Prostate gland (tissue), 2 donors: ENCODE measurements around the gene TMEM62. TPM values are rescaled to one million over a fixed set of nuclear protein-coding genes. Genes with fewer than 3 reads are reported as not detected.

Experiments
- DNase-seq: peaks from one replicate; pipeline ENCODE4 v3.0.0-alpha.2; 2019; ENCODE audit warnings: low spot score
- H3K27ac ChIP-seq, 2 donors: fragments of 200-600 bp; sonication (generic); 2 replicates each; pipeline ENCODE4 v1.5.1; 2017 to 2019
- H3K27me3 ChIP-seq: fragments of 200-600 bp; sonication (generic); replicated peaks from 2 replicates; pipeline ENCODE4 v1.5.1; 2019; ENCODE audit not compliant: insufficient read depth
- H3K36me3 ChIP-seq, 2 donors: fragments of 200-600 bp; sonication (generic); 1 replicate in 1 of 2; 2 replicates in 1 of 2; pipeline versions ENCODE4 v1.5.1 to v1.8.1; 2017 to 2019
- H3K4me1 ChIP-seq: fragments of 200-600 bp; sonication (generic); replicated peaks from 2 replicates; pipeline ENCODE4 v1.5.1; 2019
- H3K4me3 ChIP-seq, 2 donors: fragments of 200-600 bp; sonication (generic); 2 replicates each; pipeline ENCODE4 v1.5.1; 2017 to 2019
- H3K9me3 ChIP-seq: fragments of 200-600 bp; sonication (generic); 2 replicates; pipeline ENCODE4 v1.5.1; 2017
- CTCF ChIP-seq, 4 experiments: fragments of 200-600 bp in 2 of 4; fragments of 450-650 bp in 2 of 4; sonication (generic) in 2 of 4; IDR thresholded peaks; 1 replicate in 3 of 4; 2 replicates in 1 of 4; pipeline ENCODE4 v1.5.1; 2016 to 2019; ENCODE audit warnings: antibody characterized with exemption in 4 of 4, mild to moderate bottlenecking in 2 of 4, moderate library complexity in 2 of 4
- POLR2A ChIP-seq: fragments of 450-650 bp; IDR thresholded peaks from one replicate; pipeline ENCODE4 v1.6.1; 2016; ENCODE audit warnings: antibody characterized with exemption, mild to moderate bottlenecking
- POLR2AphosphoS5 ChIP-seq: sonication (generic); formaldehyde crosslinking; IDR thresholded peaks from one replicate; pipeline ENCODE4 v1.6.1; 2017; ENCODE audit warnings: antibody characterized with exemption
- WGBS: methylation state at CpG from one replicate; pipeline ENCODE4 v1.1.5; 2018; 5-methylcytosine and 5-hydroxymethylcytosine counted together
- intact Hi-C: fragments of 100-400 bp; cut with DNase I; formaldehyde crosslinking; loops from one replicate; pipeline ENCODE4 v1.14.2; 2022
- total RNA-seq, 2 donors: library from RNA; depleted of rRNA; stranded (reverse); fragments of >200 nt; gene quantifications; one replicate each; pipeline ENCODE4 v1.1.0, GENCODE V29; 2016

The TMEM62 gene
- total RNA-seq, 2 donors from 2014 or later = 34.4 to 35.4 TPM

- Histone ChIP-seq H3K27me3 (no peaks in the 10 kb centered on the region), H3K4me1 (peaks cover 6% of the 10 kb centered on the region), H3K27ac (no peak overlapping the region), H3K4me3 (no peak overlapping the region), H3K9me3 (no peaks in the 10 kb centered on the region), H3K36me3 (no peaks in the 10 kb centered on the region)
- intact Hi-C loops = no loop called here
- TF ChIP-seq CTCF (IDR thresholded peaks at IDR 0.05) = no peak
- DNase-seq = no peak
- WGBS = 97% methylated on average over 10 of the region's 10 CpGs
These were observed 34.1 kb upstream of the TMEM62 start for GRCh38 chr15:43099105-43099845.

- no peak for DNase-seq
- intact Hi-C loops = no loop called here
- H3K36me3 ChIP-seq = no peaks in the 10 kb centered on the region
- H3K9me3 ChIP-seq = no peaks in the 10 kb centered on the region
- no peak overlapping the region for H3K4me3 ChIP-seq
- TF ChIP-seq POLR2AphosphoS5 = no peak
- no peak for TF ChIP-seq POLR2A
- no peak for TF ChIP-seq CTCF (IDR thresholded peaks at IDR 0.05)
- H3K27me3 ChIP-seq = no peaks in the 10 kb centered on the region
- no peak overlapping the region for H3K27ac ChIP-seq
- peaks cover 8% of the 10 kb centered on the region for H3K4me1 ChIP-seq
These were observed 32.4 kb upstream of the TMEM62 start for GRCh38 chr15:43100971-43101370.

- intact Hi-C loops = no loop called here
- H3K27me3 ChIP-seq = no peaks in the 10 kb centered on the region
- 77% methylated on average over 1 of the region's 1 CpG for WGBS
- no peak overlapping the region for H3K4me3 ChIP-seq
- H3K9me3 ChIP-seq = no peaks in the 10 kb centered on the region
- peaks cover 8% of the 10 kb centered on the region for H3K4me1 ChIP-seq
- H3K27ac ChIP-seq = no peak overlapping the region
- TF ChIP-seq CTCF (IDR thresholded peaks at IDR 0.05) = no peak
- no peak for TF ChIP-seq POLR2A
- TF ChIP-seq POLR2AphosphoS5 = no peak
- DNase-seq = no peak
- no peaks in the 10 kb centered on the region for H3K36me3 ChIP-seq
These were observed 31.2 kb upstream of the TMEM62 start for GRCh38 chr15:43102187-43102586.

- intact Hi-C loops = no loop called here
- no peaks in the 10 kb centered on the region for H3K36me3 ChIP-seq
- WGBS = 39% methylated on average over 1 of the region's 1 CpG
- DNase-seq = no peak
- no peak overlapping the region for H3K4me3 ChIP-seq
- no peaks in the 10 kb centered on the region for H3K9me3 ChIP-seq
- no peak overlapping the region for H3K27ac ChIP-seq
- TF ChIP-seq POLR2A (no peak), POLR2AphosphoS5 (no peak)
- H3K4me1 ChIP-seq = peaks cover 8% of the 10 kb centered on the region
- no peaks in the 10 kb centered on the region for H3K27me3 ChIP-seq
These were observed 29.5 kb upstream of the TMEM62 start for GRCh38 chr15:43103907-43104306.

GRCh38 chr15:43104426-43104825 lies 29.0 kb upstream of the TMEM62 start:
- intact Hi-C loops = no loop called here
- H3K9me3 ChIP-seq = no peaks in the 10 kb centered on the region
- no peaks in the 10 kb centered on the region for H3K27me3 ChIP-seq
- no peaks in the 10 kb centered on the region for H3K36me3 ChIP-seq
- no peak overlapping the region for H3K4me3 ChIP-seq
- WGBS = 32% methylated on average over 5 of the region's 5 CpGs
- peaks cover 8% of the 10 kb centered on the region for H3K4me1 ChIP-seq
- no peak overlapping the region for H3K27ac ChIP-seq
- TF ChIP-seq POLR2AphosphoS5 (no peak), CTCF (IDR thresholded peaks at IDR 0.05) (no peak), POLR2A (no peak)
- DNase-seq = no peak
